DOHH2 (cell line): ENCODE results near the gene SEMA5A.

ENCODE experiments used
- EZH2phosphoT487 ChIP-seq: fragments of 200-600 bp; sonication (generic); IDR thresholded peaks from 2 replicates; pipeline ENCODE4 v1.6.1; 2017; ENCODE audit warnings: borderline replicate concordance, mild to moderate bottlenecking, antibody characterized with exemption, low read length, moderate library complexity, mixed read lengths
- TF ChIP-seq, protein P1 (sequence below): fragments of 200-600 bp; sonication (generic); IDR thresholded peaks from one replicate; pipeline ENCODE4 v1.5.1; 2014; ENCODE audit warnings: antibody characterized with exemption, mild to moderate bottlenecking, low read depth, low read length; ENCODE audit not compliant: poor library complexity, severe bottlenecking

DNA sequence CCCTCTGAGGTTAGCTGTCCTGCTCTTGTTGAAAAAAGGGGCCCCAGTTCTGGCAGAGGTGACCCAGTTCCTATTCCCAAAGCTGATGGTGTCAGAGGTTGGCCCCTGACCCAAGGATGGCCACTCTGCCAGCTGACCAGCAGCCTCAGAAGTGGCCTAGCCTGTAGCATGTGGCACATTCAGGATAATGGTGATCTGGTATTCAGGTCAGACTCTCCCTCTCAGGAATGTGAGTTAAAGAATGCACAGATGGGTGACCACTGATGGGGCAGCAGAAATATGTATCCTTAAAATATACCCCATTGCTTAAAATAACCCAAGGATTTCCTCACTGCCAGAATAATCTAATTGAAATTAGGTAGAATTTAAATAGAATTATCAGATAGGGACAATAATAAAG, 369.2 kb downstream of the SEMA5A start:
- TF ChIP-seq, protein P1, sequence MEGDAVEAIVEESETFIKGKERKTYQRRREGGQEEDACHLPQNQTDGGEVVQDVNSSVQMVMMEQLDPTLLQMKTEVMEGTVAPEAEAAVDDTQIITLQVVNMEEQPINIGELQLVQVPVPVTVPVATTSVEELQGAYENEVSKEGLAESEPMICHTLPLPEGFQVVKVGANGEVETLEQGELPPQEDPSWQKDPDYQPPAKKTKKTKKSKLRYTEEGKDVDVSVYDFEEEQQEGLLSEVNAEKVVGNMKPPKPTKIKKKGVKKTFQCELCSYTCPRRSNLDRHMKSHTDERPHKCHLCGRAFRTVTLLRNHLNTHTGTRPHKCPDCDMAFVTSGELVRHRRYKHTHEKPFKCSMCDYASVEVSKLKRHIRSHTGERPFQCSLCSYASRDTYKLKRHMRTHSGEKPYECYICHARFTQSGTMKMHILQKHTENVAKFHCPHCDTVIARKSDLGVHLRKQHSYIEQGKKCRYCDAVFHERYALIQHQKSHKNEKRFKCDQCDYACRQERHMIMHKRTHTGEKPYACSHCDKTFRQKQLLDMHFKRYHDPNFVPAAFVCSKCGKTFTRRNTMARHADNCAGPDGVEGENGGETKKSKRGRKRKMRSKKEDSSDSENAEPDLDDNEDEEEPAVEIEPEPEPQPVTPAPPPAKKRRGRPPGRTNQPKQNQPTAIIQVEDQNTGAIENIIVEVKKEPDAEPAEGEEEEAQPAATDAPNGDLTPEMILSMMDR: no peak
- TF ChIP-seq EZH2phosphoT487: no peak
